HG03460 (cell line): ENCODE measurements around the gene P2RY8.
"Not testable (repeated sequence)": the region's sequence is repeated elsewhere in the genome, so short reads cannot be mapped to it uniquely, and the experiment has no call there.

Source experiments
- ATAC-seq: cut with Tn5 transposase; IDR thresholded peaks from one replicate; pipeline ENCODE4 v1.9.1; 2021; ENCODE audit not compliant: unreplicated experiment

Gene P2RY8

GRCh38 chrX:1545776-1546408 lies 8.9 kb upstream of the P2RY8 start:
- no peak for ATAC-seq

- no peak for ATAC-seq
Measured at GRCh38 chrX:1542994-1543725, 6.2 kb upstream of the P2RY8 start.

- not testable (repeated sequence) for ATAC-seq
Measured at GRCh38 chrX:1539146-1539545, 2.2 kb upstream of the P2RY8 start.

GRCh38 chrX:1537716-1538090 lies 718 bp upstream of the P2RY8 start:
- ATAC-seq: not testable (repeated sequence)

- ATAC-seq: peak; percentile 0
Measured at GRCh38 chrX:1536712-1537030, 314 bp downstream of the P2RY8 start.

GRCh38 chrX:1535241-1536041 lies 1.5 kb downstream of the P2RY8 start:
- ATAC-seq: peak; percentile 23

GRCh38 chrX:1534301-1535168 lies 2.5 kb downstream of the P2RY8 start:
- peak; percentile 23 for ATAC-seq

GRCh38 chrX:1533058-1533457 lies 3.9 kb downstream of the P2RY8 start:
- no peak for ATAC-seq

- ATAC-seq: no peak
Measured at GRCh38 chrX:1531096-1531890, 5.7 kb downstream of the P2RY8 start.

- no peak for ATAC-seq
Measured at GRCh38 chrX:1529756-1530155, 7.2 kb downstream of the P2RY8 start.

- no peak for ATAC-seq
Measured at GRCh38 chrX:1529328-1529727, 7.7 kb downstream of the P2RY8 start.

GRCh38 chrX:1528884-1529203 lies 8.1 kb downstream of the P2RY8 start:
- ATAC-seq: no peak

- no peak for ATAC-seq
Measured at GRCh38 chrX:1528186-1528883, 8.7 kb downstream of the P2RY8 start.

- no peak for ATAC-seq
Measured at GRCh38 chrX:1527457-1527856, 9.5 kb downstream of the P2RY8 start.

- no peak for ATAC-seq
Measured at GRCh38 chrX:1526565-1526964, 10.4 kb downstream of the P2RY8 start.

GRCh38 chrX:1525583-1526355 lies 11.2 kb downstream of the P2RY8 start:
- no peak for ATAC-seq

GRCh38 chrX:1524874-1525582 lies 12.0 kb downstream of the P2RY8 start:
- no peak for ATAC-seq

- ATAC-seq: not testable (repeated sequence)
Measured at GRCh38 chrX:1522905-1523304, 14.1 kb downstream of the P2RY8 start.
